Stimulated activated CD4-positive, alpha-beta T cell treated with anti-CD3 and anti-CD28 coated beads, Interleukin-1b, Interleukin-23, amount 100 ng/mL, for 1 hour (primary cell): ENCODE data around the gene ANKRD11.
"Not testable (repeated sequence)": the region's sequence is repeated elsewhere in the genome, so short reads cannot be mapped to it uniquely, and the experiment has no call there.

Source experiments
- DNase-seq, 2 donors: peaks; one replicate each; pipeline ENCODE4 v3.0.0-alpha.2; 2020; ENCODE audit warnings: low read depth in 2 of 2

ANKRD11 gene

DNA sequence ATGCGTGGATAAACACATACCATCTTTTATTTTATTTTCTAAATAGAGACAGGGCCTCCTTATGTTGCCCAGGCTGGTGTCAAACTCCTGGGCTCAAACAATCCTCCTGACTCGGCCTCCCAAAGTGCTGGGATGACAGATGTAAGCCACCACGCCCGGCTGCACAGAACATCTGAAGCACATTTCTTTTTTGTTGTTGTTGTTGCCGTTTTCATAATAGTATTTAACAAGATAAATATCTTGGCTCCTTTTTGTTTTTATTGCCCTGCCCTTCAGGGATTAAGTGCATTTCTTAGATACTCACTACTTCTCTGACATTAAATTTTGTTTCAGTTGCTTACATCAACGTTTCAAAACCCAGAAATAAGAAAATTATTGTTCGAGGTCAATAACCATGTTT is 37.4 kb downstream of the ANKRD11 start:
- DNase-seq = no peak

DNA sequence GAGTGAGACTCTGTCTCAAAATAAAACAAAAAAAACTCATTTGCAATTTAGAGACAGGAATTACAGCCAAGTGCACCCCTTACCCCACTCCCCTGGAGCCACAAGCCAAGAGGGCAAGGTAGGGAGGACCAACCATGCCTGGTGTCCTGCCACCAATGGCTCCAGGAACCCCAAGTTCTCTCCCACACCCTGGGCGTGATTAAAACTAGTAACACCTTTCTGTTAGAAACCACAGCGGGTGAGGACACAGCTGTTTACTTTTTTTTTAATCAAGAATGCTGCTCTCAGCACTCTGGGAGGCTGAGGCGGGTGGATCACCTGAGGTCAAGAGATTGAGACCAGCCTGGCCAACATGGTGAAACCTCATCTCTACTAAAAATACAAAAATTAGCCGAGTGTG is 38.1 kb downstream of the ANKRD11 start:
- no peak for DNase-seq

- no peak for DNase-seq
Measured at GRCh38 chr16:89450537-89450936, 39.8 kb downstream of the ANKRD11 start.

- no peak for DNase-seq
Measured at GRCh38 chr16:89449726-89450335, 40.5 kb downstream of the ANKRD11 start.

DNA sequence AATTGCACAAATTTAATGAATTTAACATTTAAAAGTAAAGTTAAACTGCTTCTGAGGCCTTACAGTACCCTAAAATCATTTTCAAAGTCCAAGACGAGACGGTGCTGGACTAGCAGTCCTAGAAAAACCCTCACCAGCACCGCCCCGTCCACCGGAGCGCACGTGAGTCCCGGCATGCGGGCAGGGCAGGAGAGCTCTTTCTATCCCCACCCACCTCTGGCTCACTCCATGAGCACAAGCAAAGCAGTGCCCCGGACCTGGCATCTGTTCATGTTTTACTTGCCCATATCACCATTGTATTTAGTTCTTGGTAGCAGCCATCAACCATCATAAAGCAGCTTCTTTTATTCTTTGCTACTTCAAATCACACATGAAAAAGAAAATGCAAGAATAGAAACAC is 41.7 kb downstream of the ANKRD11 start:
- DNase-seq = no peak

DNA sequence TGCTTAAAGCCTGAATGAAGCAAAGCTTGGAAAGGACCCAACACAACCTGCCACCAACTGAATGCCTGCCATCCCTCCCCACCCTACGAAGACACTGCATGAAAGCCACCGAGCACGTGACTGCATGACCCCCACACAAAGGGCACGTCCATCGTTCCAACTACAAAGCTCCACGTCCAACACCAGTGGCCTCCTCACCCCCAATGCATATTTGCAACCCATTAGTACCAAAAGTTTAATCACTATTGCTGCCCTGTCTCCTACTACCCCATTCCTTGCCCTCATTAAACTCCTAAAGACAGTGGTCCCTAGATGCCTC is 43.4 kb downstream of the ANKRD11 start:
- DNase-seq = no peak

GRCh38 chr16:89446136-89446974 is 44.0 kb downstream of the ANKRD11 start:
- DNase-seq = no peak

DNA sequence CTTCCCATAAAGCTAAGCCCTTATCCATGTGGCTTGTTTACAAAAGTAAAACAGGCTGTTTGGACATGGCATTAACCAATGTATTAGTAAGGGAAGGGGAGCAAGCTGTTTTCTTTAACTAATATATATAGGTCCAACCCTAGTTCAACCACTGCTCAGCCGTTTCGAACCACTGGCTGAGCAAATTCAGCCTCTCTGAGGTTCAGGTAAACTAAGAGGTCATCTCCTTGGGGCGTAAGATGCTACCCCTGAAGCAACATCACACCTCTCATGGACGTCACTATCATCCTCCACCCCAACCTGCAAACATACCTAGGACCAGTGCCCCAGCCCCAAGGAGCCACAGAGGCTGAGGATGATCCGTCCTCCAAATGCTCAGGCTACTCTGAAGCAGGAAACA is 45.2 kb downstream of the ANKRD11 start:
- DNase-seq = no peak

- no peak for DNase-seq
Measured at GRCh38 chr16:89444728-89445127, 45.6 kb downstream of the ANKRD11 start.

DNA sequence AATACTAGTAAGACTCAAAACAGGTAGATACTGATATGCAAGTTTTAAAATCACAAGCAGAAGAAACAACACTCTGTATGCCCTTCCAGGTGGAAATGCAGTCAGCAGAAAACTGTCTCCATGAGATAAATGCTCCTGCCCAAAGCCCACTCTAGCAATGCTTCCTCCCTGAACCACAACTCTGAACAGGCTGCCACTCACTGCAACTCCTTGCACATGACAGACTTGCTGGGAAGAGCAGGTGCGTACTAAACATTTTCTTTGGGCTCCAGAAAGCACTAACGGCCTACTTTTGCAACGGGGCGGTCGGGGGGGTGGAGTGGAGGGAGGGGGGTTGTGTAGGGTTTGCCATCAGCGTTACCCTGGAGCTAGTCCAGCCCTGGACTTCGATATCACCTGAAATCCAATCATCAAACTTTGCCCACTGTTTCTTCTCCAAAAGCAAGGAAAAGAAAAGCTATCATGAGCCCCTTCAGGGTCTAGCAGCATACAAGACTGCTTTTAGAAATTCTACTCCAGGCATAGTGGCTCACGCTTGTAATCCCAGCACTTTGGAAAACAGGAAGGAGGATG is 46.1 kb downstream of the ANKRD11 start:
- no peak for DNase-seq

GRCh38 chr16:89443727-89444084 is 46.7 kb downstream of the ANKRD11 start:
- DNase-seq = no peak

DNA sequence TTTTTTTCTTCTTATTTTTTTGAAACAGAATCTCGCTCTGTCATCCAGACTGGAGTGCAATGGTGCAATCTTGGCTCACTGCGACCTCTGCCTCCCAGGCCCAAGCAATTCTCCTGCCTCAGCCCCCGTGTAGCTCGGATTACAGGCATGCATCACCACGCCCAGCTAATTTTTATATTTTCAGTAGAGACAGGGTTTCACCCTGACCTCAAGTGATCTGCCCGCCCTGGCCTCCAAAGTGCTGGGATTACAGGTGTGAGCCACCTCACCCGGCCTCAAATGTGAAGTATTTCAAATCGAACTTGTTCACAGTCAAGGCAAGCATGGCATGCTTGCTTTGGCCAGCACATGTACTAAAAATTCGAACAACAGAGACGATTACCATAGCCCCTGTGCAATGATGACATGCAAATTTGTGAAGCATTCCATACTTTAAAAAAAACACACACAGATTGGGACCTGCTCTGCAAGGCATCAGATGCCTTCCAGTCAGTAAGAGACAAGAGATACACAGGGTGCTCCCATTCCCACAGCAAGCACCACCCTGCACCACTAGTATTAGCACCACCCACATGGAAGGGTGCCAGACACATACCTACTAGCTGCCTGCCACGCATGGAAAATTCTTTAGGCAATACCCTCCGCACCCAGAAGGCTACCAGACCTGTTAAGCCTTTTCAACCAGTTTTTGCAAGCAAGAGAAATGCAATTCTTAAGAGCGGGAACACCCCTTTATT is 47.2 kb downstream of the ANKRD11 start:
- DNase-seq = no peak

DNA sequence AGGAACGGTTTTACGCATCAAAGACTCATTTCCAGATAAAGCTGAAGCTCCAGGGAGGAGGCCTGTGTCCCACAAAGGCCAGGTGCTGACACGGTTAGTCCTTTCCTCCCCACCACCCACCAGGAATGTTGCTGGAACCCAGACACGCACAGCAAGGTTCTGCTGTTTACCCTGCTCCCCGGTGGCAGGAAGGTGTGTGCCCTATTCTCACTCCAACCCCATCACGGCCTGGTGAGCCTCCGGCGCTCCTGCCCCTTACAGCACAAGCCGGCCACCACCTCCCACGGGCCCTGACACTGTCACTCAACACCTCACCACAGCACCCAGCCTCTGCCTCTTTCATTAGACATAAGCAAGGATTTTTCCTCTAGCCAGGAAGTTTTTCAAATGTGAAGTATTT is 47.8 kb downstream of the ANKRD11 start:
- DNase-seq = no peak

DNA sequence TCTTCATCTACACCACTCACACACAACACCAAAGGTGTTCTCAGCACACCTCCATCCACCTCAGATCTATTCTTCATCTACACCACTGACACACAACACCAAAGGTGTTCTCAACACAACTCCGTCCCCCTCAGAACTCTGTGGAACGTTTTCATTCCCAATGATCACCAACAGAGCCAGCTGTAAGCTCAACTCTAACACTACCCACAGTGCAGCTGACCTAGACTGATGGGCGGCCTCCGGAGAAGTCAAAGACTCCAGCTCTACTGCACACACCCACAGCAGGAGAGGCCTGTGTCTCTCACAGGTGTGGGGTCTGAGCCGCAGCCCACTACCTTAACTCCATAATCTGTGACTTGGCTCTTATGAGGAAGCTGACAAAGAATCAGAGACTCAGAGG is 50.7 kb downstream of the ANKRD11 start:
- no peak for DNase-seq

DNA sequence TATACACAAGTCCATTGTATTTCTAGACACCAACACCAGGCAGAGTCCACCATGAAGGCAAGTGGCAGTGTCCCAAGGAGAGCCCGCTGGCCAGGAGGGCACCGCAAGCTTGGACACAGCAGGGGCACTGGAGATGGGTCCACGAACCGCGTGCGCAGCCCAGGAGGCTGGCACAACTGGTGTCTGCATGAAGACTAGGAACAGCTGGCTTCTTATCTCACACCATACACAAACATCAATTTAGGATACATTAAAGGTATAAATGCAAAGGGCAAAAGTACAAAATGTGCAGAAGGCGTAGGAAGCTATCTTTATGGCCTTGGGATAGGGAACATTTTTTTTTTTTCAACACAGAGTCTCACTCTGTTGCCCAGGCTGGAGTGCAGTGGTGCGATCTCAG is 52.4 kb downstream of the ANKRD11 start:
- DNase-seq = no peak

DNA sequence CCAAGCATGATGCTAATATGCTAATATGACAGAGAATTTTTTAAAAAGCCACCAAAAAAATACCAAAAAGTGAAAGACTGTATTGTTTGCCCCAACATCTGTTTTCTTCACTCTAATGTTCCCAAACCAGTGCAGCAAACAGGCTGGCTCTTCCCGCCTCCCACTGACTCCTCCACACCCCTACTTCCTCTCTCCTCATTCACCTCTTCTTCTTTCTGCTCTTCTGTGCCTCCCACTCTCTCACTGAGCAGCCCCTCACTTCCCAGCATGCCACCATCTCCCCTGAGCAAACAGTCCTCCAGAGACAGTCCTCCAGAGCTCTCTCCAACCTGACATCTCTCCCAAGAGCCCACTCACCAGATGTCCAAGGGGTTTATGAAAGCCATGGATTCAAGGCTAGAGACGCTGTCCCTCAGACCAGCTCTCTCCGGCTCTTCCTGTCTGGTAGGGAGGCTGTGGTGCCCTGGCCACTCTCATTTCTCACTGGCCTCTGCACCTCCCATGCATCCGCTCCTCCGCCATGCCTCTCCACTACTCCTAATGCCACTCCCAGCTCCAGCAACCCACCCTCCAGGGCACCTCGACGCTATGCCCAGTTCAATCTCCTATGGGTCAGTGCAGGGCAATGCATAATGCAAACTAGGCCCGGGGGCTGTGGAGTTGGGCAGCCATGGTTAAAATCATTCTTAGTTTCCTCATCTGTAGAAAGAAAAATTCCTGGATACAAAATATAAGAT is 52.9 kb downstream of the ANKRD11 start:
- DNase-seq = no peak

- DNase-seq = no peak
Measured at GRCh38 chr16:89436366-89436765, 54.0 kb downstream of the ANKRD11 start.

- DNase-seq = not testable (repeated sequence)
Measured at GRCh38 chr16:89435059-89435458, 55.3 kb downstream of the ANKRD11 start.

- no peak for DNase-seq
Measured at GRCh38 chr16:89434490-89434889, 55.9 kb downstream of the ANKRD11 start.

GRCh38 chr16:89433363-89433984 is 56.9 kb downstream of the ANKRD11 start:
- not testable (repeated sequence) for DNase-seq

- no peak for DNase-seq
Measured at GRCh38 chr16:89431630-89432029, 58.7 kb downstream of the ANKRD11 start.
